DOHH2 (cell line): ENCODE results near the gene DUS2.

Source experiments
- H3F3A ChIP-seq: fragments of 200-600 bp; sonication (generic), shearing (Covaris generic); 2 replicates; pipeline ENCODE4 v1.6.0; 2016; ENCODE audit warnings: antibody characterized with exemption, mild to moderate bottlenecking; ENCODE audit not compliant: control insufficient read depth, insufficient read depth
- H3K27ac ChIP-seq: fragments of 200-600 bp; sonication (generic); 2 replicates; pipeline ENCODE4 v1.5.1; 2014; ENCODE audit warnings: low read depth, mild to moderate bottlenecking, low read length, moderate library complexity
- H3K27me3 ChIP-seq: fragments of 200-600 bp; sonication (generic); 2 replicates; pipeline ENCODE4 v1.6.1; 2014; ENCODE audit warnings: mild to moderate bottlenecking, low read length, mixed read lengths; ENCODE audit not compliant: control insufficient read depth
- H3K36me3 ChIP-seq: fragments of 200-600 bp; sonication (generic); 2 replicates; pipeline ENCODE4 v1.6.1; 2014; ENCODE audit warnings: mild to moderate bottlenecking, low read length, moderate library complexity, mixed read lengths; ENCODE audit not compliant: control insufficient read depth
- H3K4me1 ChIP-seq: fragments of 200-600 bp; sonication (generic); 2 replicates; pipeline ENCODE4 v1.6.1; 2014; ENCODE audit warnings: mild to moderate bottlenecking, low read length, mixed read lengths; ENCODE audit not compliant: control insufficient read depth
- H3K4me2 ChIP-seq: fragments of 200-600 bp; sonication (generic); 2 replicates; pipeline ENCODE4 v1.6.0; 2014; ENCODE audit warnings: mild to moderate bottlenecking, low read length, moderate library complexity
- H3K4me3 ChIP-seq: fragments of 200-600 bp; sonication (generic); 2 replicates; pipeline ENCODE4 v1.5.1; 2014; ENCODE audit warnings: mild to moderate bottlenecking, low read length, mixed read lengths
- H3K79me2 ChIP-seq: fragments of 200-600 bp; sonication (generic); 2 replicates; pipeline ENCODE4 v1.6.1; 2014; ENCODE audit warnings: mild to moderate bottlenecking, low read length, mixed read lengths; ENCODE audit not compliant: control insufficient read depth
- H3K9me2 ChIP-seq: fragments of 200-600 bp; sonication (generic); replicated peaks from 2 replicates; pipeline ENCODE4 v1.6.1; 2014; ENCODE audit warnings: mild to moderate bottlenecking, low read length, mixed read lengths; ENCODE audit not compliant: control insufficient read depth
- H3K9me3 ChIP-seq: fragments of 200-600 bp; sonication (generic); 2 replicates; pipeline ENCODE4 v1.6.1; 2014; ENCODE audit warnings: antibody characterized with exemption, low read length, mixed read lengths; ENCODE audit not compliant: control insufficient read depth, insufficient read depth
- H4K20me1 ChIP-seq: fragments of 200-600 bp; sonication (generic); 2 replicates; pipeline ENCODE4 v1.6.0; 2014; ENCODE audit warnings: low read depth, mild to moderate bottlenecking, antibody characterized with exemption, low read length, moderate library complexity; ENCODE audit not compliant: control insufficient read depth, insufficient read depth
- CTCF ChIP-seq: fragments of 200-600 bp; sonication (generic); IDR thresholded peaks from one replicate; pipeline ENCODE4 v1.5.1; 2014; ENCODE audit warnings: antibody characterized with exemption, mild to moderate bottlenecking, low read depth, low read length; ENCODE audit not compliant: poor library complexity, severe bottlenecking
- EZH2phosphoT487 ChIP-seq: fragments of 200-600 bp; sonication (generic); IDR thresholded peaks from 2 replicates; pipeline ENCODE4 v1.6.1; 2017; ENCODE audit warnings: borderline replicate concordance, mild to moderate bottlenecking, antibody characterized with exemption, low read length, moderate library complexity, mixed read lengths

DUS2 gene

DNA sequence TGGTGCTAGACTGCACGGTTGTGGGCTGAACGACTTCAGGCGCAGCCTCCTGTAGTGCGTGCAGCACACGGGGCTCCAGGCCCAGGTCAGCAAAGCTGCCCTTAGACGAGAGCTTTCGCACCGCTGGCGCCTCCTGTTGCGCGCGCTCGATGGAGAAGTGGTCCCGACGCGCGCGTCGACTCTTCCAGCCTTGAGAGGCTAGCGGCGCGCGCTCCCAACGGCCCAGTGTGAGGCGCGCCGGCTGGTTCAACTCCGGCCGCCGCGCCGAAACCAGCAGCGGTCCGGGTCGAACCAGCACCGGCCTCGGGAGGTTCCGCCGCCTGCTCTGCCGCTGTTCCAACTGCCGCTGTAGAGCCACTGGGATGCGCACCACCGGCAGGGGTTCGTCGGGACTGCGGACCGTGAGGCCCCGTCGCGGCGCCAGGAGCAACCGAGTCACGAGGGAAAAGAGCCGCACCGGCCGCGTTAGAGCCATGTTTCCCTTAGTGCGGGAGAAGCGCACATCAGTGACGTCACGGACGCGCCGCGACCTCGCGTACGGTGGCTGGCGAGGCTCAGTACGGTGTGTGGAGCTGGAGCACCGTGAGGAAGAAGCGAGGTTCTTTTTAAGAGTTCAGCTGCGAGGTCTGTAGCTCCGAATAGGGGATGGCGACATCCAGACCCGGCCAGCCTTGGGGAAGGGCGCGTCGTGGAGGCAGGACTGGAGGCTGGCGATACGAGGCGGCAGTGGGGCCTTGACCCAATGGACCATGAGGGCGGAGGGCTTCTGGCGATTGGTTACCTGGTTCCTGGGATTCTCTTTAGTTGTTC is at the start of gene DUS2, which contains the start of gene DDX28:
Gene DUS2, plus strand, starts transcription at position 557 of the 810 bp plus-strand sequence. CDS start 14,740 bp downstream, outside the sequence.
Gene DDX28, minus strand, starts transcription at position 505 of the 810 bp plus-strand sequence. Its CDS starts 30 bp downstream, at position 475.
- Histone ChIP-seq H4K20me1 (peaks cover 5% of the 10 kb centered on the region; the same call in 1 of the 2 replicates), H3K36me3 (peaks cover 47% of the 10 kb centered on the region), H3K9me2 (no peaks in the 10 kb centered on the region), H3K27me3 (no peaks in the 10 kb centered on the region), H3K9me3 (no peaks in the 10 kb centered on the region), H3K4me2 (peak within 1 kb of the TSS; percentile 98), H3K27ac (peak within 1 kb of the TSS; percentile 36), H3K4me1 (peaks cover 23% of the 10 kb centered on the region), H3F3A (0 out of 2 replicates have a peak, but pooled peaks cover 3% of the 10 kb centered on the region), H3K79me2 (peaks cover 55% of the 10 kb centered on the region), H3K4me3 (peak within 1 kb of the TSS; percentile 95)
- TF ChIP-seq CTCF (no peak), EZH2phosphoT487 (no peak)

- H3K36me3 ChIP-seq: no peaks in the 10 kb centered on the region
- H4K20me1 ChIP-seq: no peaks in the 10 kb centered on the region
Observed at GRCh38 chr16:67975321-67976105, 47.6 kb upstream of the DUS2 start.

GRCh38 chr16:67976205-67976604 is 46.9 kb upstream of the DUS2 start:
- Histone ChIP-seq H3K27ac (no peak overlapping the region), H3K27me3 (peaks cover 26% of the 10 kb centered on the region), H3K4me2 (no peak overlapping the region), H3K79me2 (no peaks in the 10 kb centered on the region), H3K36me3 (no peaks in the 10 kb centered on the region), H3F3A (no peaks in the 10 kb centered on the region), H3K4me3 (no peak overlapping the region), H3K9me3 (no peaks in the 10 kb centered on the region), H3K9me2 (no peaks in the 10 kb centered on the region), H4K20me1 (no peaks in the 10 kb centered on the region), H3K4me1 (peaks cover 12% of the 10 kb centered on the region)
- TF ChIP-seq CTCF: no peak
- no peak for TF ChIP-seq EZH2phosphoT487

More at GRCh38 chr16:67975321-67976105, 47.6 kb upstream of the DUS2 start:
- Histone ChIP-seq H3K27ac (no peak overlapping the region), H3K4me3 (no peak overlapping the region), H3F3A (no peaks in the 10 kb centered on the region), H3K4me2 (no peak overlapping the region), H3K4me1 (peaks cover 12% of the 10 kb centered on the region), H3K79me2 (no peaks in the 10 kb centered on the region), H3K9me3 (no peaks in the 10 kb centered on the region), H3K9me2 (no peaks in the 10 kb centered on the region), H3K27me3 (peaks cover 26% of the 10 kb centered on the region)
- TF ChIP-seq CTCF: no peak
- TF ChIP-seq EZH2phosphoT487: no peak
